H9 (cell line): ENCODE data around the gene KCND2. TPM values are rescaled to one million over a fixed set of nuclear protein-coding genes. Genes with fewer than 3 reads are reported as not detected.

ENCODE experiments used
- DNase-seq: peaks from one replicate; pipeline ENCODE4 v3.0.0-alpha.2; 2017
- H2AFZ ChIP-seq: one replicate; pipeline ENCODE4 v1.6.1; 2013; ENCODE audit warnings: mild to moderate bottlenecking, low read length, control low read depth, moderate library complexity
- H2AK5ac ChIP-seq: 2 replicates; pipeline ENCODE4 v1.6.1; 2013; ENCODE audit warnings: low read length, control low read depth, mixed read lengths; ENCODE audit not compliant: insufficient read length
- H2BK120ac ChIP-seq: one replicate; pipeline ENCODE4 v1.6.1; 2013; ENCODE audit warnings: low read depth, mild to moderate bottlenecking, low read length, control low read depth, inconsistent platforms; ENCODE audit not compliant: poor library complexity, severe bottlenecking
- H2BK12ac ChIP-seq: 2 replicates; pipeline ENCODE4 v1.6.1; 2013; ENCODE audit warnings: low read length, control low read depth, mixed read lengths, low read depth; ENCODE audit not compliant: insufficient read length
- H2BK15ac ChIP-seq: 2 replicates; pipeline ENCODE4 v1.6.1; 2013; ENCODE audit warnings: low read depth, low read length, control low read depth
- H2BK20ac ChIP-seq: one replicate; pipeline ENCODE4 v1.6.1; 2013; ENCODE audit warnings: low read depth, mild to moderate bottlenecking, low read length, control low read depth, inconsistent platforms; ENCODE audit not compliant: poor library complexity, severe bottlenecking
- H2BK5ac ChIP-seq: 2 replicates; pipeline ENCODE4 v1.6.1; 2013; ENCODE audit warnings: low read length, control low read depth, mixed read lengths; ENCODE audit not compliant: insufficient read length
- H3K14ac ChIP-seq: 2 replicates; pipeline ENCODE4 v1.6.1; 2013; ENCODE audit warnings: low read length, control low read depth; ENCODE audit not compliant: insufficient read depth
- H3K18ac ChIP-seq: 2 replicates; pipeline ENCODE4 v1.6.1; 2013; ENCODE audit warnings: low read depth, mild to moderate bottlenecking, mixed read lengths, low read length, control low read depth; ENCODE audit not compliant: insufficient read length
- H3K23ac ChIP-seq: 2 replicates; pipeline ENCODE4 v1.6.1; 2013; ENCODE audit warnings: low read length, control low read depth, mixed read lengths, low read depth; ENCODE audit not compliant: insufficient read length
- H3K23me2 ChIP-seq: 2 replicates; pipeline ENCODE4 v1.6.1; 2013; ENCODE audit warnings: low read depth, mild to moderate bottlenecking, mixed read lengths, low read length, control low read depth; ENCODE audit not compliant: insufficient read length, poor library complexity, severe bottlenecking
- H3K27ac ChIP-seq: 2 replicates; pipeline ENCODE4 v1.5.1; 2013; ENCODE audit warnings: low read length, control low read depth, mixed read lengths, low read depth; ENCODE audit not compliant: insufficient read length
- H3K27me3 ChIP-seq: 2 replicates; pipeline ENCODE4 v1.6.1; 2013; ENCODE audit warnings: low read length, control low read depth, inconsistent platforms; ENCODE audit not compliant: insufficient read depth
- H3K4ac ChIP-seq: 2 replicates; pipeline ENCODE4 v1.6.1; 2013; ENCODE audit warnings: low read depth, mild to moderate bottlenecking, control low read depth, inconsistent platforms, low read length, moderate library complexity
- H3K4me1 ChIP-seq: 2 replicates; pipeline ENCODE4 v1.6.1; 2013; ENCODE audit warnings: low read length, control low read depth, inconsistent platforms; ENCODE audit not compliant: insufficient read depth
- H3K4me2 ChIP-seq: 2 replicates; pipeline ENCODE4 v1.6.1; 2013; ENCODE audit warnings: low read length, control low read depth, mixed read lengths; ENCODE audit not compliant: insufficient read length, insufficient read depth
- H3K56ac ChIP-seq: 2 replicates; pipeline ENCODE4 v1.6.1; 2013; ENCODE audit warnings: low read depth, mild to moderate bottlenecking, mixed read lengths, low read length, control low read depth; ENCODE audit not compliant: insufficient read length
- H3K79me1 ChIP-seq: 2 replicates; pipeline ENCODE4 v1.6.1; 2013; ENCODE audit warnings: low read depth, mild to moderate bottlenecking, moderate library complexity, low read length, control low read depth, inconsistent platforms; ENCODE audit not compliant: insufficient read depth, poor library complexity, severe bottlenecking
- H3K79me2 ChIP-seq: 2 replicates; pipeline ENCODE4 v1.6.1; 2013; ENCODE audit warnings: low read length, control low read depth, inconsistent platforms; ENCODE audit not compliant: insufficient read depth
- H3K9ac ChIP-seq: 2 replicates; pipeline ENCODE4 v1.6.1; 2013; ENCODE audit warnings: low read length, control low read depth, mixed read lengths; ENCODE audit not compliant: insufficient read length; ENCODE audit errors: extremely low read depth
- H3K9me3 ChIP-seq: one replicate; pipeline ENCODE4 v1.6.1; 2013; ENCODE audit warnings: low read depth, low read length, inconsistent platforms; ENCODE audit not compliant: control insufficient read depth
- H3T11ph ChIP-seq: one replicate; pipeline ENCODE4 v1.6.1; 2013; ENCODE audit warnings: mild to moderate bottlenecking, low read length, control low read depth, inconsistent platforms
- H4K20me1 ChIP-seq: one replicate; pipeline ENCODE4 v1.6.1; 2013; ENCODE audit not compliant: control insufficient read depth, insufficient read length, insufficient read depth
- H4K5ac ChIP-seq: 2 replicates; pipeline ENCODE4 v1.6.1; 2013; ENCODE audit warnings: low read depth, mild to moderate bottlenecking, mixed read lengths, low read length, control low read depth; ENCODE audit not compliant: insufficient read length
- H4K8ac ChIP-seq: replicated peaks from 2 replicates; pipeline ENCODE4 v1.6.1; 2013; ENCODE audit warnings: low read length, control low read depth, mixed read lengths, low read depth; ENCODE audit not compliant: insufficient read length
- H4K91ac ChIP-seq: 2 replicates; pipeline ENCODE4 v1.6.1; 2013; ENCODE audit warnings: low read depth, mild to moderate bottlenecking, moderate library complexity, mixed read lengths, low read length, control low read depth; ENCODE audit not compliant: insufficient read length
- H3K27ac Mint-ChIP-seq, 3 experiments: 2 replicates in 2 of 3; 3 replicates in 1 of 3; pipeline ENCODE4 v1.8.0; 2020 to 2021; ENCODE audit warnings: mixed read lengths in 3 of 3, mild to moderate bottlenecking in 1 of 3, moderate library complexity in 1 of 3
- H3K27me3 Mint-ChIP-seq: 2 replicates; pipeline ENCODE4 v1.8.0; 2021; ENCODE audit warnings: low read depth, mild to moderate bottlenecking, moderate library complexity, mixed read lengths
- H3K36me3 Mint-ChIP-seq, 3 experiments: 2 replicates in 2 of 3; 3 replicates in 1 of 3; pipeline ENCODE4 v1.8.0; 2020 to 2021; ENCODE audit warnings: low read depth in 3 of 3, mixed read lengths in 3 of 3; ENCODE audit not compliant: insufficient read depth in 1 of 3
- H3K4me1 Mint-ChIP-seq, 2 experiments: 2 replicates each; pipeline ENCODE4 v1.8.0; 2020; ENCODE audit warnings: mixed read lengths in 2 of 2
- H3K4me3 Mint-ChIP-seq, 2 experiments: 2 replicates in 1 of 2; 3 replicates in 1 of 2; pipeline ENCODE4 v1.8.0; 2020 to 2021; ENCODE audit warnings: mild to moderate bottlenecking in 2 of 2, mixed read lengths in 2 of 2, moderate library complexity in 1 of 2
- H3K9me3 Mint-ChIP-seq, 2 experiments: 2 replicates in 1 of 2; 3 replicates in 1 of 2; pipeline ENCODE4 v1.8.0; 2020; ENCODE audit warnings: mild to moderate bottlenecking in 2 of 2, mixed read lengths in 2 of 2, moderate library complexity in 1 of 2
- WGBS: extraction: QIAGEN DNeasy Blood & Tissue Kit; methylation state at CpG from one replicate; pipeline ENCODE4 v1.1.7; 2013; ENCODE audit warnings: missing lambda C conversion rate, low lambda C conversion rate, mixed read lengths; ENCODE audit not compliant: insufficient read length; ENCODE audit errors: extremely low coverage; 5-methylcytosine and 5-hydroxymethylcytosine counted together
- total RNA-seq: library from RNA; stranded (reverse); gene quantifications from 2 replicates; pipeline ENCODE4 v1.2.1, GENCODE V29; 2021
- TF ChIP-seq, protein P1 (sequence below): fragments of 200-600 bp; sonication (generic); conservative IDR thresholded peaks from 3 replicates; pipeline ENCODE4 v1.8.0; 2021; ENCODE audit warnings: antibody characterized with exemption, mild to moderate bottlenecking

Gene KCND2
- total RNA-seq, 1 experiment from 2014 or later: 6.4 TPM

DNA sequence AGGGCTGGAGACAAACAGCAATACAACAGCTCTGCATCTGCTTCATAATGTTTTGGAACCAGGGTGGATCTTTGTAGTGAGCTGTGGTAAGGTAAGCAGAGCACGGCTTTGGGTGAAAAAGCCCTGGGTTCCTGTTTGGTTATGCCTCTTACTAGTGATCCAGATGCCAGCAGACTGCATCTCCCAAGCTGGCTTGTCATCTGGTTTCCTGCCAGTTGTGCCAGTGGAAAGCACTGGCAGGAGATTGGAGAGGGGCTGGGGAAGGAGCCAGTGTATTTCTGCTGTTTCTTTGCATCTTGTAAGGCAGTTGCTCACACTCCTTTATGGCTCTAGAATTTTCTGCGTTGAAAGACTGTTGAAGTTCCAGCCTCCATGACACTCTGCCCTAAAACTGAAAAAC lies 447.3 kb downstream of the KCND2 start:
- no peak overlapping the region for H3K9ac ChIP-seq
- Mint-ChIP-seq H3K36me3 (no peaks in the 10 kb centered on the region), H3K27ac (peak overlapping the region in 1 of 3 experiments; percentile 32; a peak in 2 of 7 replicates), H3K4me3 (no peak overlapping the region), H3K9me3 (no peaks in the 10 kb centered on the region), H3K4me1 (peaks cover 30 to 36% of the 10 kb centered on the region in 2 experiments), H3K27me3 (no peaks in the 10 kb centered on the region)
- H2BK120ac ChIP-seq: no peak overlapping the region
- H3K79me2 ChIP-seq: no peaks in the 10 kb centered on the region
- H4K91ac ChIP-seq: no peak overlapping the region
- H4K5ac ChIP-seq: no peak overlapping the region
- WGBS: no CpG with 5 or more reads among the region's 2 CpGs
- no peaks in the 10 kb centered on the region for H4K20me1 ChIP-seq
- no peak overlapping the region for H3K56ac ChIP-seq
- TF ChIP-seq, protein P1, sequence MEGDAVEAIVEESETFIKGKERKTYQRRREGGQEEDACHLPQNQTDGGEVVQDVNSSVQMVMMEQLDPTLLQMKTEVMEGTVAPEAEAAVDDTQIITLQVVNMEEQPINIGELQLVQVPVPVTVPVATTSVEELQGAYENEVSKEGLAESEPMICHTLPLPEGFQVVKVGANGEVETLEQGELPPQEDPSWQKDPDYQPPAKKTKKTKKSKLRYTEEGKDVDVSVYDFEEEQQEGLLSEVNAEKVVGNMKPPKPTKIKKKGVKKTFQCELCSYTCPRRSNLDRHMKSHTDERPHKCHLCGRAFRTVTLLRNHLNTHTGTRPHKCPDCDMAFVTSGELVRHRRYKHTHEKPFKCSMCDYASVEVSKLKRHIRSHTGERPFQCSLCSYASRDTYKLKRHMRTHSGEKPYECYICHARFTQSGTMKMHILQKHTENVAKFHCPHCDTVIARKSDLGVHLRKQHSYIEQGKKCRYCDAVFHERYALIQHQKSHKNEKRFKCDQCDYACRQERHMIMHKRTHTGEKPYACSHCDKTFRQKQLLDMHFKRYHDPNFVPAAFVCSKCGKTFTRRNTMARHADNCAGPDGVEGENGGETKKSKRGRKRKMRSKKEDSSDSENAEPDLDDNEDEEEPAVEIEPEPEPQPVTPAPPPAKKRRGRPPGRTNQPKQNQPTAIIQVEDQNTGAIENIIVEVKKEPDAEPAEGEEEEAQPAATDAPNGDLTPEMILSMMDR: no peak
- no peak overlapping the region for H3K18ac ChIP-seq
- H2BK15ac ChIP-seq: no peak overlapping the region
- no peaks in the 10 kb centered on the region for H3K79me1 ChIP-seq
- H4K8ac ChIP-seq: no peak overlapping the region
- no peak overlapping the region for H3T11ph ChIP-seq
- DNase-seq: no peak
- H2AK5ac ChIP-seq: no peak overlapping the region
- no peaks in the 10 kb centered on the region for H3K23me2 ChIP-seq
- H3K23ac ChIP-seq: no peak overlapping the region
- no peaks in the 10 kb centered on the region for H3K9me3 ChIP-seq
- H3K4ac ChIP-seq: no peak overlapping the region
- H3K27ac ChIP-seq: no peak overlapping the region
- peaks cover 3% of the 10 kb centered on the region; the same call in 1 of the 2 replicates for H3K4me1 ChIP-seq
- H2BK20ac ChIP-seq: no peak overlapping the region
- H2AFZ ChIP-seq: no peak overlapping the region
- no peak overlapping the region for H3K14ac ChIP-seq
- no peak overlapping the region for H2BK12ac ChIP-seq
- no peak overlapping the region for H3K4me2 ChIP-seq
- H2BK5ac ChIP-seq: no peak overlapping the region
- H3K27me3 ChIP-seq: no peaks in the 10 kb centered on the region
